PC-3 (cell line): ENCODE measurements around the gene CBX6. TPM values are rescaled to one million over a fixed set of nuclear protein-coding genes. Genes with fewer than 3 reads are reported as not detected.
"Not testable (repeated sequence)": the region's sequence is repeated elsewhere in the genome, so short reads cannot be mapped to it uniquely, and the experiment has no call there.

Experiments
- ATAC-seq: fragments of 200-7000 bp; cut with Tn5 transposase; 2 replicates; pipeline ENCODE4 v1.9.1; 2020; ENCODE audit warnings: mild to moderate bottlenecking, moderate library complexity
- BruUV-seq: library from RNA; stranded (reverse); fragments of 400-500 nt; replicated peaks from 2 replicates; lab custom pipeline; 2021; lab: Mats Ljungman, UMichigan
- CTCF ChIA-PET: fragments of 300-600 bp; sonication (Branson Sonifier 250); formaldehyde crosslinking; loops from one replicate; lab custom pipeline; 2022; ENCODE audit warnings: antibody characterized with exemption; lab: Charles Lee
- POLR2A ChIA-PET: fragments of 300-600 bp; sonication (Branson Sonifier 250); formaldehyde crosslinking; loops from one replicate; lab custom pipeline; 2022; ENCODE audit warnings: antibody characterized with exemption; ENCODE audit not compliant: unreplicated experiment; lab: Charles Lee
- DNase-seq: peaks from one replicate; pipeline ENCODE4 v3.0.0-alpha.2; 2015
- H2AFZ ChIP-seq: fragments of 300-600 bp; sonication (generic); 2 replicates; pipeline ENCODE4 v1.6.0; 2016; ENCODE audit warnings: antibody characterized with exemption, low read length
- H3F3A ChIP-seq: fragments of 300-600 bp; sonication (generic); one replicate; pipeline ENCODE4 v1.6.0; 2017; ENCODE audit warnings: antibody characterized with exemption, low read length, control low read depth, mild to moderate bottlenecking; ENCODE audit not compliant: unreplicated experiment
- H3K27ac ChIP-seq: fragments of 300-600 bp; sonication (generic); 2 replicates; pipeline ENCODE4 v1.5.1; 2016; ENCODE audit warnings: mild to moderate bottlenecking, low read length
- H3K27me3 ChIP-seq: fragments of 300-600 bp; sonication (generic); 2 replicates; pipeline ENCODE4 v1.6.1; 2016; ENCODE audit warnings: low read length, mixed read lengths
- H3K36me3 ChIP-seq: fragments of 300-600 bp; sonication (generic); 2 replicates; pipeline ENCODE4 v1.6.1; 2016; ENCODE audit warnings: low read depth, mixed run types, low read length, mixed read lengths
- H3K4me1 ChIP-seq: fragments of 300-600 bp; sonication (generic); 2 replicates; pipeline ENCODE4 v1.5.1; 2016; ENCODE audit warnings: low read length; ENCODE audit not compliant: insufficient read depth
- H3K4me2 ChIP-seq: fragments of 300-600 bp; sonication (generic); 2 replicates; pipeline ENCODE4 v1.6.0; 2016; ENCODE audit warnings: low read length
- H3K4me3 ChIP-seq: fragments of 300-600 bp; sonication (generic); 2 replicates; pipeline ENCODE4 v1.5.1; 2016; ENCODE audit warnings: mild to moderate bottlenecking, low read length, mixed read lengths
- H3K79me2 ChIP-seq: fragments of 300-600 bp; sonication (generic); 2 replicates; pipeline ENCODE4 v1.6.1; 2017; ENCODE audit warnings: low read length, mixed read lengths
- H3K9ac ChIP-seq: fragments of 300-600 bp; sonication (generic); 2 replicates; pipeline ENCODE4 v1.6.0; 2016; ENCODE audit warnings: mild to moderate bottlenecking, low read length
- H3K9me2 ChIP-seq: fragments of 300-600 bp; sonication (generic); replicated peaks from 2 replicates; pipeline ENCODE4 v1.6.1; 2016; ENCODE audit warnings: mixed run types, low read length, mixed read lengths
- H3K9me3 ChIP-seq: fragments of 300-600 bp; sonication (generic); 2 replicates; pipeline ENCODE4 v1.6.1; 2016; ENCODE audit warnings: low read length, mixed read lengths
- H4K20me1 ChIP-seq: fragments of 300-600 bp; sonication (generic); 2 replicates; pipeline ENCODE4 v1.6.1; 2016; ENCODE audit warnings: low read length, mixed read lengths
- EZH2 ChIP-seq: fragments of 300-600 bp; sonication (generic); IDR thresholded peaks from one replicate; pipeline ENCODE4 v1.6.1; 2017; ENCODE audit warnings: antibody characterized with exemption, mild to moderate bottlenecking, low read length; ENCODE audit not compliant: unreplicated experiment
- EZH2phosphoT487 ChIP-seq: fragments of 300-600 bp; sonication (generic); IDR thresholded peaks from 2 replicates; pipeline ENCODE4 v1.6.1; 2018; ENCODE audit warnings: mild to moderate bottlenecking, antibody characterized with exemption, low read length, borderline replicate concordance
- intact Hi-C: fragments of 100-400 bp; cut with micrococcal nuclease; formaldehyde crosslinking; loops from 2 replicates; pipeline ENCODE4 v1.9.0; 2023
- total RNA-seq: library from RNA; depleted of rRNA; stranded (reverse); fragments of >200 nt; gene quantifications from 2 replicates; pipeline ENCODE4 v1.2.3, GENCODE V29; 2014
- TF ChIP-seq, protein P1 (sequence below): fragments of 300-600 bp; sonication (generic); conservative IDR thresholded peaks from 2 replicates; pipeline ENCODE4 v1.5.1; 2017; ENCODE audit warnings: antibody characterized with exemption, low read depth, mild to moderate bottlenecking, low read length

Gene CBX6
- total RNA-seq, 1 experiment from 2014 or later = 37.5 TPM

DNA sequence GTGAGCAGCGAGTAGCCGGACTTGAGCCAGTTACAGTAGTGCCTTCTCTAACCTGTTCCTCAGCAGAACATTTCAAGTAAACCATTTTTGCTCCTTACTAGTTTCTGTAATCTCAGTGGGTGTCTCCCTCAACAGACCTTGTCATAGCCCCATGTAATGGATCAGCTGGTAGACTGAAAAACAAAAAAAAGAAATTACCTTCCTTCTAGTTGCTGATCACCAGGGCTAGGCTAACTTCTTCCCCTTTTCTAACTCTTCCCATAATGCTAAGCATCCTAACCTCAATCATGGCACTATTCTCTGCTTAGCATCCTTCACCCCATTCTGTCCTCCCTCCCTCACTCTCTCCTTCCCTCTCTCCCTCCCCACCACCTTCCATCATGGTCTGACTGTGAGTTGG, 35.8 kb upstream of the CBX6 start:
- no peaks in the 10 kb centered on the region for H3K36me3 ChIP-seq
- H3K4me3 ChIP-seq = no peak overlapping the region
- BruUV-seq = no TSS peak
- 0 out of 2 replicates have a peak, but pooled peaks cover 5% of the 10 kb centered on the region for H3K9me3 ChIP-seq
- no peaks in the 10 kb centered on the region for H3K79me2 ChIP-seq
- H3K4me1 ChIP-seq = no peaks in the 10 kb centered on the region
- no peak for ATAC-seq
- no peak overlapping the region for H3K9ac ChIP-seq
- CTCF ChIA-PET = no interaction called here
- H3K4me2 ChIP-seq = no peak overlapping the region
- H4K20me1 ChIP-seq = no peaks in the 10 kb centered on the region
- no peaks in the 10 kb centered on the region for H3F3A ChIP-seq
- H3K27ac ChIP-seq = no peak overlapping the region
- TF ChIP-seq EZH2 (no peak), EZH2phosphoT487 (no peak)
- TF ChIP-seq, protein P1, sequence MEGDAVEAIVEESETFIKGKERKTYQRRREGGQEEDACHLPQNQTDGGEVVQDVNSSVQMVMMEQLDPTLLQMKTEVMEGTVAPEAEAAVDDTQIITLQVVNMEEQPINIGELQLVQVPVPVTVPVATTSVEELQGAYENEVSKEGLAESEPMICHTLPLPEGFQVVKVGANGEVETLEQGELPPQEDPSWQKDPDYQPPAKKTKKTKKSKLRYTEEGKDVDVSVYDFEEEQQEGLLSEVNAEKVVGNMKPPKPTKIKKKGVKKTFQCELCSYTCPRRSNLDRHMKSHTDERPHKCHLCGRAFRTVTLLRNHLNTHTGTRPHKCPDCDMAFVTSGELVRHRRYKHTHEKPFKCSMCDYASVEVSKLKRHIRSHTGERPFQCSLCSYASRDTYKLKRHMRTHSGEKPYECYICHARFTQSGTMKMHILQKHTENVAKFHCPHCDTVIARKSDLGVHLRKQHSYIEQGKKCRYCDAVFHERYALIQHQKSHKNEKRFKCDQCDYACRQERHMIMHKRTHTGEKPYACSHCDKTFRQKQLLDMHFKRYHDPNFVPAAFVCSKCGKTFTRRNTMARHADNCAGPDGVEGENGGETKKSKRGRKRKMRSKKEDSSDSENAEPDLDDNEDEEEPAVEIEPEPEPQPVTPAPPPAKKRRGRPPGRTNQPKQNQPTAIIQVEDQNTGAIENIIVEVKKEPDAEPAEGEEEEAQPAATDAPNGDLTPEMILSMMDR = no peak
- no peak overlapping the region for H2AFZ ChIP-seq
- H3K9me2 ChIP-seq = no peaks in the 10 kb centered on the region
- POLR2A ChIA-PET = no interaction called here
- no peaks in the 10 kb centered on the region for H3K27me3 ChIP-seq
- intact Hi-C loops = no loop called here
- no peak for DNase-seq

GRCh38 chr22:38906052-38906451, 34.0 kb upstream of the CBX6 start:
- DNase-seq (no peak), ATAC-seq (no peak)
- H3K4me3 ChIP-seq = no peak overlapping the region
- H4K20me1 ChIP-seq = no peaks in the 10 kb centered on the region
- ChIA-PET CTCF (no interaction called here), POLR2A (no interaction called here)
- H3K79me2 ChIP-seq = no peaks in the 10 kb centered on the region
- no peaks in the 10 kb centered on the region for H3K9me2 ChIP-seq
- H3K4me1 ChIP-seq = no peaks in the 10 kb centered on the region
- intact Hi-C loops = no loop called here
- no peaks in the 10 kb centered on the region for H3F3A ChIP-seq
- H3K27me3 ChIP-seq = no peaks in the 10 kb centered on the region
- no peak overlapping the region for H2AFZ ChIP-seq
- BruUV-seq = no TSS peak
- H3K36me3 ChIP-seq = no peaks in the 10 kb centered on the region
- no peak overlapping the region for H3K27ac ChIP-seq
- 0 out of 2 replicates have a peak, but pooled peaks cover 5% of the 10 kb centered on the region for H3K9me3 ChIP-seq
- TF ChIP-seq, protein P1 = no peak
- TF ChIP-seq EZH2phosphoT487 (no peak), EZH2 (no peak)
- H3K9ac ChIP-seq = no peak overlapping the region
- no peak overlapping the region for H3K4me2 ChIP-seq

DNA sequence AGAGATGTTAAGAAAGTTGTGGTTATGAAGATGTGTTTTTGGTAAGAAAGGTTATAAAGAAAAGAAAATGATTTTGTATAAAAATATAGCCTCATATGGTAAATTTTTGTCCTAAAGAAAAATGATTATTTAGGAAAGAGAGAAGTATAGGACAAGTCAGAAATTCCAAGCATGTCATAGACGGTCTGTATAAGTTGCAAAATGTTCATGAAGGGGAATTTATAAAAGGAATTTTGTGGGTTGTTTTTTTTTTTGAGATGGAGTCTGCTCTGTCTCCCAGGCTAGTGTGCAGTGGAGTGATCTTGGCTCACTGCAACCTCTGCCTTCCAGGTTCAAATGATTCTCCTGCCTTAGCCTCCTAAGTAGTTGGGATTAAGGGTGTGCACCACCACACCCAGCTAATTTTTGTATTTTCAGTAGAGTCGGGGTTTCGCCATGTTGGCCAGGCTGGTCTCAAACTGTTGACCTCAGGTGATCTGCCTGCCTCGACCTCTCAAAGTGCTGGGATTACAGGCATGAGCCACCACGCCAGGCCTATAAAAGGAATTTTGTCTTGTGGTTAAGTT, 32.1 kb upstream of the CBX6 start:
- H3K4me3 ChIP-seq, H3K36me3 ChIP-seq, ATAC-seq, H3F3A ChIP-seq, H3K9me2 ChIP-seq, H3K4me2 ChIP-seq, BruUV-seq, H4K20me1 ChIP-seq, H3K79me2 ChIP-seq, CTCF ChIA-PET, H3K27ac ChIP-seq, POLR2A ChIA-PET, H3K9me3 ChIP-seq, H2AFZ ChIP-seq, H3K4me1 ChIP-seq, H3K27me3 ChIP-seq, intact Hi-C loops, H3K9ac ChIP-seq: not testable (repeated sequence)
- peak; percentile 8 for DNase-seq
